ENCODE measurements around the gene SLC38A11. TPM values are rescaled to one million over a fixed set of nuclear protein-coding genes. Genes with fewer than 3 reads are reported as not detected.
A peak's percentile ranks its signal among the peaks of the same experiment; 100 is the strongest.

The SLC38A11 gene
- polyA plus RNA-seq (2012; rRNA removed) = not detected in 2 replicates
- polyA plus RNA-seq (2012; cell fraction: cytosol; rRNA removed) = 0.01 and 0.05 TPM in 2 replicates
- 0.05 TPM in 1 of 2 replicates, not detected in the other for polyA plus RNA-seq (2012; cell fraction: nucleus; rRNA removed)

GRCh38 chr2:164954954-164955701 lies at the start of gene SLC38A11:
Gene SLC38A11 (minus strand): TSS chr2:164955525. CDS start chr2:164955247, 278 bp downstream.
- H3F3A ChIP-seq (replicated peaks; ENCODE audit: insufficient read depth) = no peaks in the 10 kb centered on the region
- no peak within 1 kb of the TSS for H3K4me2 ChIP-seq
- CTCF ChIA-PET = interaction anchor here (0.7 to 2.7 kb wide), 4 partner anchors 12 to 677 kb away, joined by 3 to 7 read pairs (median 4); no protein-coding TSS in a partner anchor
- no peaks in the 10 kb centered on the region for H3K36me3 ChIP-seq (replicated peaks in 1 of 2; ENCODE audit: control insufficient read depth in 1 of 2, insufficient read depth in 2 of 2, low read length in 1 of 2)
- POLR2A ChIA-PET = no interaction called here
- WGBS (ENCODE audit: low lambda C conversion rate) = 74% methylated on average over 15 of the region's 34 CpGs
- H4K20me1 ChIP-seq (ENCODE audit: insufficient read depth) = no peaks in the 10 kb centered on the region
- no peaks in the 10 kb centered on the region for H3K9me3 ChIP-seq
- H3K9ac ChIP-seq = no peak within 1 kb of the TSS
- no peaks in the 10 kb centered on the region for H3K27me3 ChIP-seq (ENCODE audit: insufficient read depth)
- peak; percentile 65 for DNase-seq
- H3K27ac ChIP-seq (ENCODE audit: low read depth in 2 of 2, low read length in 1 of 2) = no peak within 1 kb of the TSS
- peak within 1 kb of the TSS in 1 of 2 experiments; percentile 39; a peak in 2 of 4 replicates for H3K4me3 ChIP-seq (ENCODE audit: low read depth in 2 of 2, low read length in 1 of 2)
- 0 out of 2 replicates have a peak within 1 kb of the TSS, but pooled peaks have one; percentile 41 for H2AFZ ChIP-seq (ENCODE audit: low read depth)
- H3K9me2 ChIP-seq = peaks cover 4% of the 10 kb centered on the region; the same call in 1 of the 2 replicates
- no peaks in the 10 kb centered on the region for H3K79me2 ChIP-seq (ENCODE audit: insufficient read depth)
- TF ChIP-seq EP300 (IDR thresholded peaks at IDR 0.05; ENCODE audit: borderline replicate concordance in 1 of 2, low read depth in 1 of 2, low read length in 1 of 2) = no peak
- no peak for TF ChIP-seq TAF1 (IDR thresholded peaks at IDR 0.05; ENCODE audit: borderline replicate concordance, low read depth, low read length)
- no peak for TF ChIP-seq USF1 (IDR thresholded peaks at IDR 0.05; ENCODE audit: borderline replicate concordance, low read depth)
- TF ChIP-seq POLR2AphosphoS5 (IDR thresholded peaks at IDR 0.05; ENCODE audit: low read depth, low read length) = no peak
- no peak for TF ChIP-seq MAX (IDR thresholded peaks at IDR 0.05; ENCODE audit: low read depth)
- no peak for TF ChIP-seq IRF3 (IDR thresholded peaks at IDR 0.05; ENCODE audit: low read depth, low read length)
- TF ChIP-seq MXI1 (IDR thresholded peaks at IDR 0.05; ENCODE audit: low read depth, low read length) = no peak
- TF ChIP-seq TEAD4 (IDR thresholded peaks at IDR 0.05; ENCODE audit: borderline replicate concordance, insufficient read depth) = no peak
- TF ChIP-seq SIN3A (IDR thresholded peaks at IDR 0.05; ENCODE audit: borderline replicate concordance, low read depth, low read length) = no peak
- no peak for TF ChIP-seq FOXJ3 (CRISPR knock-in tag; IDR thresholded peaks at IDR 0.05)
- no peak for TF ChIP-seq MEF2A (IDR thresholded peaks at IDR 0.05; ENCODE audit: borderline replicate concordance, low read depth)
- H3K4me1 ChIP-seq (ENCODE audit: control insufficient read depth in 1 of 2, insufficient read depth in 2 of 2, low read depth in 1 of 2, low read length in 1 of 2) = peaks cover 3% of the 10 kb centered on the region in 2 experiments; a peak in 3 of 4 replicates

GRCh38 chr2:165003443-165004130 lies 48.3 kb upstream of the SLC38A11 start:
- ChIA-PET POLR2A (no interaction called here), CTCF (interaction anchor here (1.4 to 3.0 kb wide), 3 partner anchors 10 to 13 kb away, joined by 5 to 12 read pairs (median 12); no protein-coding TSS in a partner anchor)
- WGBS (ENCODE audit: low lambda C conversion rate) = 96% methylated on average over 24 of the region's 24 CpGs
- TF ChIP-seq RXRA (IDR thresholded peaks at IDR 0.05; ENCODE audit: borderline replicate concordance, low read depth) (no peak), GATA2 (CRISPR knock-in tag; IDR thresholded peaks at IDR 0.05) (no peak), SIN3A (IDR thresholded peaks at IDR 0.05; ENCODE audit: borderline replicate concordance, low read depth, low read length) (no peak), ELF1 (IDR thresholded peaks at IDR 0.05) (no peak), TCF12 (IDR thresholded peaks at IDR 0.05) (no peak), CTCF (IDR thresholded peaks at IDR 0.05) (no peak), NRF1 (IDR thresholded peaks at IDR 0.05; ENCODE audit: low read depth, low read length) (no peak), RFX5 (IDR thresholded peaks at IDR 0.05; ENCODE audit: low read length) (no peak), GABPA (IDR thresholded peaks at IDR 0.05; ENCODE audit: low read depth) (no peak), TEAD4 (IDR thresholded peaks at IDR 0.05; ENCODE audit: borderline replicate concordance, insufficient read depth) (no peak), SMC3 (IDR thresholded peaks at IDR 0.05; ENCODE audit: low read depth, low read length) (no peak), MXI1 (IDR thresholded peaks at IDR 0.05; ENCODE audit: low read depth, low read length) (no peak), RAD21 (IDR thresholded peaks at IDR 0.05; ENCODE audit: low read length) (no peak)

More at GRCh38 chr2:165003443-165004130, 48.3 kb upstream of the SLC38A11 start:
- Histone ChIP-seq H3K4me2 (no peak overlapping the region), H3K4me1 (ENCODE audit: control insufficient read depth in 1 of 2, insufficient read depth in 2 of 2, low read depth in 1 of 2, low read length in 1 of 2) (no peaks in the 10 kb centered on the region; a peak in 2 of 4 replicates), H3F3A (replicated peaks; ENCODE audit: insufficient read depth) (peaks cover 7% of the 10 kb centered on the region), H3K9me2 (0 out of 2 replicates have a peak, but pooled peaks cover 2% of the 10 kb centered on the region), H3K36me3 (replicated peaks in 1 of 2; ENCODE audit: control insufficient read depth in 1 of 2, insufficient read depth in 2 of 2, low read length in 1 of 2) (no peaks in the 10 kb centered on the region), H3K9ac (no peak overlapping the region), H2AFZ (ENCODE audit: low read depth) (no peak overlapping the region), H3K9me3 (no peaks in the 10 kb centered on the region), H3K27me3 (ENCODE audit: insufficient read depth) (no peaks in the 10 kb centered on the region), H3K4me3 (ENCODE audit: low read depth in 2 of 2, low read length in 1 of 2) (no peak overlapping the region), H3K27ac (ENCODE audit: low read depth in 2 of 2, low read length in 1 of 2) (no peak overlapping the region), H3K79me2 (ENCODE audit: insufficient read depth) (no peaks in the 10 kb centered on the region), H4K20me1 (ENCODE audit: insufficient read depth) (no peaks in the 10 kb centered on the region)
- no peak for DNase-seq

Data from SK-N-SH (cell line).